Brain pericyte (primary cell): ENCODE measurements around the gene KIF7.
"Not testable (repeated sequence)": the region's sequence is repeated elsewhere in the genome, so short reads cannot be mapped to it uniquely, and the experiment has no call there.

Experiments
- DNase-seq: peaks from one replicate; pipeline ENCODE4 v3.0.0-alpha.2; 2012; ENCODE audit warnings: low read depth, low spot score

The KIF7 gene, protein sequence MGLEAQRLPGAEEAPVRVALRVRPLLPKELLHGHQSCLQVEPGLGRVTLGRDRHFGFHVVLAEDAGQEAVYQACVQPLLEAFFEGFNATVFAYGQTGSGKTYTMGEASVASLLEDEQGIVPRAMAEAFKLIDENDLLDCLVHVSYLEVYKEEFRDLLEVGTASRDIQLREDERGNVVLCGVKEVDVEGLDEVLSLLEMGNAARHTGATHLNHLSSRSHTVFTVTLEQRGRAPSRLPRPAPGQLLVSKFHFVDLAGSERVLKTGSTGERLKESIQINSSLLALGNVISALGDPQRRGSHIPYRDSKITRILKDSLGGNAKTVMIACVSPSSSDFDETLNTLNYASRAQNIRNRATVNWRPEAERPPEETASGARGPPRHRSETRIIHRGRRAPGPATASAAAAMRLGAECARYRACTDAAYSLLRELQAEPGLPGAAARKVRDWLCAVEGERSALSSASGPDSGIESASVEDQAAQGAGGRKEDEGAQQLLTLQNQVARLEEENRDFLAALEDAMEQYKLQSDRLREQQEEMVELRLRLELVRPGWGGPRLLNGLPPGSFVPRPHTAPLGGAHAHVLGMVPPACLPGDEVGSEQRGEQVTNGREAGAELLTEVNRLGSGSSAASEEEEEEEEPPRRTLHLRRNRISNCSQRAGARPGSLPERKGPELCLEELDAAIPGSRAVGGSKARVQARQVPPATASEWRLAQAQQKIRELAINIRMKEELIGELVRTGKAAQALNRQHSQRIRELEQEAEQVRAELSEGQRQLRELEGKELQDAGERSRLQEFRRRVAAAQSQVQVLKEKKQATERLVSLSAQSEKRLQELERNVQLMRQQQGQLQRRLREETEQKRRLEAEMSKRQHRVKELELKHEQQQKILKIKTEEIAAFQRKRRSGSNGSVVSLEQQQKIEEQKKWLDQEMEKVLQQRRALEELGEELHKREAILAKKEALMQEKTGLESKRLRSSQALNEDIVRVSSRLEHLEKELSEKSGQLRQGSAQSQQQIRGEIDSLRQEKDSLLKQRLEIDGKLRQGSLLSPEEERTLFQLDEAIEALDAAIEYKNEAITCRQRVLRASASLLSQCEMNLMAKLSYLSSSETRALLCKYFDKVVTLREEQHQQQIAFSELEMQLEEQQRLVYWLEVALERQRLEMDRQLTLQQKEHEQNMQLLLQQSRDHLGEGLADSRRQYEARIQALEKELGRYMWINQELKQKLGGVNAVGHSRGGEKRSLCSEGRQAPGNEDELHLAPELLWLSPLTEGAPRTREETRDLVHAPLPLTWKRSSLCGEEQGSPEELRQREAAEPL (N-terminal part only)

DNA sequence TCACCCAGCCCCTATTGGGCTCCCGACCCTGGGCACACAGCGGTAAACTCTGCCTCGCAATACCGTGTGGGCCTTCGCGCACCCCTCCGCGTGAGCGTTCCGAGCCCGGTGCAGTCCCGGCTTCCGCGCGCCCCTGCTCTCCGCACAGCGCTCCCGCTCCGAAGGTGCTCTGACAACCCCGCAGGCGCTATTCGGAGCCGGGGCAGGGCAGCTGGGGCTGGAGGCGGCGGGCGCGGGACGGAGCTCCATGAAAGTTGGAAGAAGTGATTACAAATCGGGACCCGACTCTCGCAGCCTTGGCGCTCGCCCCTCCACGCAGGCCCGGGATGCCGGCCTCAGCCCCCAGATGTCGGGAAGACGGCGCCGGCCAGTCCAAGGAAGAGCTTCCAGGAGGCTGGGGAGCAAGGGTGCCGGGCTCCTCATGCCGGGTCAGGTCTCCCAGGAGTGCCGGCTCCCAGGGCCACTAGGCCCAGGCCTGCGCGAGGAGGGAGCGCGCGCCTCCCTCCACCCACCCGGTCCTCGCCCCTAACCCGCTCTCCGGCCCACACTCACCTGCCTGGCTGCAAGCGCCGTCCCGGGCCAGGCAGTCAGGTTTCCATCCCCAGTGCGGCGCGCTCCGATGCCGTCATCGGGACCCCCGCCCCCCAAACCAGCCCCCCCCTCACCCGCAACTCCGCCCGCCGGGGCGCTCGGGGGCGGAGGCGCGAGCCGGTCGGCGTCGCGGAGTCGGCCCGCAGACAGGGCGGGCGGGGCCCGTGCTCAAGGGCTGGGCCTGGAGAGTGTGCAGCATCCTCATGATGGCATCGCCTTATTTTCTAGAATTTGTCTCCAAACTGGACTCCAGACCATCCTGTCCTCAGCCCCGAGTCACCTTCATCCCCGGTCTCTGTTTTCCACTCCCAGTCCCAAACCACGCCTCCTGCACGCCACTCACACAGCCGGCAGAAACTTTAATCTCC, at the start of gene KIF7:
Gene KIF7 (minus strand): TSS at position 621 of the 959 bp plus-strand sequence. CDS start 2,537 bp downstream, outside the sequence.
- no peak for DNase-seq

DNA sequence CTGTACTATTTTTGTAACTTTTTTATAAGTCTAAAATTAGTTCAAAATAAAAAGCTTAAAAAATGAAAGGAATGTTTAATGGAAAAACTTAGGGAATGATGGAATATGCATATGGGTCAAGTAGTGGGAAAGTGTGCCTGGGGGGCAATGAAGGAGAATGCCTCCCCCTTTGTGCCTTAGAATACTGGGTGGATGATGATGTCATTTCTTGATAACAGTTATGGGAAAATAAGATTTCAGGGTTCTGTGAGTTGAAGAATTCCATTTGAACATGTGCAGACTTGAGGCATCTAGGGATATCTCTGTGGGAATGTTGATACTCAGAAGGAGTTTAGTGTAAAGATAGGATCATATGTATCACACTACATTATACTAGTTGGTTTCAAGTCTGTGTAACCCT, 49.1 kb upstream of the KIF7 start:
- no peak for DNase-seq

DNA sequence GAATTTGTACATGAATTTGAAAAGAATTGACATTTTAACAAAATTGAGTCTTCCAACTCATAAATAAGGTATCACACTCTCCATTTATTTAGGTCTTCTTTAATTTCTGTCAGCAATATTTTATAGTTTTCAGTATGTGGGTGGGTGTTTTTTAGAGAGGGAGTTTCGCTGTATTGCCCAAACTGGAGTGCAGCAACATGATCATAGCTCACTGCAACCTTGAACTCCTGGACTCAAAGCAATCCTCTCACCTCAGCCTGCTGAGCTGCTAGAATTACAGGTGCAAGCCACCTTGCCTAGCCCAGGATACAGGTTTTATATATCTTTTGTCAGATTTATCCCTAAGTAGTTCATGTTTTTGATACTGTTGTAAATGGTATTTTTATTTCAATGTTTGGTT, 39.9 kb upstream of the KIF7 start:
- no peak for DNase-seq

DNA sequence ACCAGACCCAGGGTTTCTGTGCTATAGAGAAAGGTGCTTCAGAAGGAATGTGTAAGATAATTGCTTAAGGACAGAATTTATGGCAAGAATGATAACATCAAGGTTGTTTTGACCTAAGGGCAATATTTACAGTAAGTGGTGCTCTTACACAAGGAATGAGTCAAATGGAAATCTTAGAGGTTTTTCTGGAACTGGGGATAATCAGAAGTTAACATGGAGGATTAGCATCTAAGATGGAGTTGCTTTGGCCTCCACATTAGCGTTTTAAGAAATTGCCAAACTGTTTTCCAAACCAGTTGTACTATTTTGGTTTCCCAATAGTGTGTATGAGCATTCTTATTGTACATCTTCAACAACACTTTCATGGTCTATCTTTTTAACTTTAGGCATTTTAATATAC, 38.4 kb upstream of the KIF7 start:
- no peak for DNase-seq

DNA sequence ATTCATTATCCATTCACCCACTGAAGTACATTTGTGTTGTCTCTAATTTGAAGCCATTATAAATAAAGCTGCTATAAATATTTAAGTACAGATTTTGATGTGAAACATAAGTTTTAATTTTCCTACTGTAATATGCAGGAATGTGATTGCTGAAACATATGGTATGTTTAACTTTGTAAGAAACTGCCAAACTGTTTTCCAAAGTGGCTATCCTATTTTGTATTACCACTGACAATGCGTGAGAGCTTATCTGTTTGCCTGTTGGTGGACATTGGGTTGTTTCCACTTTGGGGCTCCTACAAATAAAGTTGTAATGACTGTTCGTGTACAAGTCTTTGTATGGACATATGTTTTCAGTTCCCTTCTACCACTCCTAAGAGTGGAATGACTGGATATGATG, 37.8 kb upstream of the KIF7 start:
- no peak for DNase-seq

DNA sequence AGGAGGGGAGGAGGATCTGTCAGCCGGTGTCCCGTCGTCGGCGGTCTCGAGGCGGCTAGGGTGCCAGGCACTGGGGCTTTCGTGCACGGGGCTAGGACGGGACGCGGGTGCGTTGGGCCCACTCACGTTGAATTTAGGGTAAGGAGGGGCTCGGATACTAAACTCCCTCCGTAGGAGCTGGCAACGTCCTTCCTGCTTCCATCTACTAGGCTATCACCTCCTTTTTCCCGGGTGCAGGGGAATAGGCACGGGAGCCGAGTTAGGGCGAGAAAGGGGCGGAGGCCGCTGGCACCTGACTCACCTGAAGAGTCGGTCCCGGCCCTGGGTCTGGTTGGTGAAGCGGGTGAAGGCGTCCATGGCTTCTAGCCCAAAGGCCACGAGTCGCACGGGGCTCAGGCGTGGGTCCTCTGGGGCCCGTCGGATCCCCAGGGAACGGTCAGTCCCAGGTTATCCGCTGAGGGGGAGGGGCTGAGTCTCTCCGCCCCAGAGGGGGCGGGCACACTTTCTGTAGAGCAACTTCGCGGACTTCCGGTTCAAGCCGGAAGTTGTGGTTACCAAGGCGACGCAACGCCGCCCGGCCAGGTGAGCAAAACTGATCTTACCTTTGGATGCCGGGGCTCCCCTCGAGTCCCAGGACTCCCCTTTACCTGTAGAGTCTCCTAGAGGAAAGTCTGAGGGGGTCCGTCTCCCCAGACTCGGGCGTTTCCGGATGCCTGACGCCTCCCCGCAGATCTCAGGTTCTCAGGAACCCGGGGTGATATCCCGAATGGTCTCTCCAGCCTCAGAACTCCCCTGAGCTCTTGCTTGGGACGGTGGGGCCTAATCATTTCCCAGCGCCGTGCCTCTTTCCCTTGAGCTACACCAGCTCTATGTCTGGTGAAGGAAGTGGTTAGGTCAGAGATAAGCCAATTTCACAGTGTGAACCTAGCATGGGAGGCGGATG, 35.3 kb upstream of the KIF7 start, which contains the start of the genes PEX11A and WDR93:
Gene PEX11A (minus strand): TSS at position 479 of the 943 bp plus-strand sequence. CDS start 122 bp downstream, at position 357.
Gene WDR93 (plus strand): TSS at position 536 of the 943 bp plus-strand sequence. CDS start 10,936 bp downstream, outside the sequence.
- no peak for DNase-seq

DNA sequence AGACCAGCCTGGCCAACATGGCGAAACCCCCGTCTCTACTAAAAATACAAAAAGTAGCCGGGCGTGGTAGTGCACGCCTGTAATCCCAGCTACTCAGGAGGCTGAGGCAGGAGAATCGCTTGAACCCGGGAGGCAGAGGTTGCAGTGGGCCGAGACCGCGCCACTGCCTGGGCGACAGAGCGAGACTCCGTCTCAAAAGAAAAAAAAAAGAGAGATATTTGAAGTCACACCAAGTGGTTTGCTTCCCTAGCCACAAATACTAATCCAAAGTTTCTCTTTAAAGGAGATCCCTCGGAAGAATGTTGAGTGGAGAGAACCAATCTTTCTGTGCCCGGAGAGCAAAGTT, 34.6 kb upstream of the KIF7 start:
- DNase-seq, result not testable (repeated sequence)

DNA sequence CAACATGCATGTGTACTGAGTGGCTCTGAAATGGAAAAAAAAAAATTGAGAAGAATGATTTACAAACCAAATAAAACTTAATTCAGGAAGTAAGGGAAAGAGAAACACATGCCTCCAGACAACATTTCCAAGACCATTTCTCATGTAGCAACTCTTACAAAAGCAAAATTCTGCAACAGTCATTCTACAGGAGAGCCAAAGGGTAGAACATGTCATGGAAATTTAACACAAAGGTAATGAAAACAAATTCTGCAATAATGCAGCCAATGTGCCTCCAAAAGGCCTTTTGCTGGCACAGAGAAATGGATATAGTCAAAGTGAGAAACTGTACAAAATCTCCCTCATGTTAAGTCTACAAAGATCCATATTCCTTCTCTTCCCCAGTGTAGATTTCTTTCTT, 31.3 kb upstream of the KIF7 start:
- no peak for DNase-seq

DNA sequence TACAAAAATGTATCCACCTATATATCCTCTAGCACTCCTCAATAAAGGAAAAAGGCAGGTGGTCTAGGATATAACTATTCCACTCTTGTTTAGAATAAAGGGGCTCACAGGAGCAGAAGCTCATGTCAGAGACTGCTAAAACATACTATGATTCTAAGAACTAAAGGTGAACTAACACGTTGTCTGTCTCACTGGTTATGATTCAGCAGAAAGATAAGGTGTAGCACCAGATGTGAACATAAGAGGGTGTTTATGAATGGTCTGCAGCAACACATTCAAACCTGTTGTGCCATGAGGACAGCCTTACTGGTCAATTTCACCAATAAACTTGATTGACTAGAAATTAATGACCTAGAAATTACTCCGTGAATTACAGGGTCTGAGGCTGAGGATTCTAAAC, 30.7 kb upstream of the KIF7 start:
- no peak for DNase-seq

DNA sequence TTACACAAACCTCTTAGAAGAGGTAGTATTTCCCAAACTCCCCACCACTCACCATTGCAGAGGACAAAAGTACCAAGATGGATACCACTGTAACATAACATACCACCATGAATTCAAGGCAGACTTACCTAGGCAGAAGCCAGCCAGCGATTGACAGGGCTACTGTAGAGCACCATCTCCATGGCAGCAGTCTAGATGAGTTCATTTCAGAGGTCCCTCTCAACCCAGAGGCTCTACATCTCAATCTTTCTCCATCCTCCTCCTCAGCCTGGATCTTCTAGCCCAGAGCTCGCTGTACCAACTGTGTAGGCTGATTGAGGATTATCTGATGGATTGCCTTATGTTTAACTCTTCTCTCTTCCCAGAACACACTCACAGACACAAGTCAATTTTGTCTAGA, 25.9 kb upstream of the KIF7 start:
- DNase-seq, result no peak

DNA sequence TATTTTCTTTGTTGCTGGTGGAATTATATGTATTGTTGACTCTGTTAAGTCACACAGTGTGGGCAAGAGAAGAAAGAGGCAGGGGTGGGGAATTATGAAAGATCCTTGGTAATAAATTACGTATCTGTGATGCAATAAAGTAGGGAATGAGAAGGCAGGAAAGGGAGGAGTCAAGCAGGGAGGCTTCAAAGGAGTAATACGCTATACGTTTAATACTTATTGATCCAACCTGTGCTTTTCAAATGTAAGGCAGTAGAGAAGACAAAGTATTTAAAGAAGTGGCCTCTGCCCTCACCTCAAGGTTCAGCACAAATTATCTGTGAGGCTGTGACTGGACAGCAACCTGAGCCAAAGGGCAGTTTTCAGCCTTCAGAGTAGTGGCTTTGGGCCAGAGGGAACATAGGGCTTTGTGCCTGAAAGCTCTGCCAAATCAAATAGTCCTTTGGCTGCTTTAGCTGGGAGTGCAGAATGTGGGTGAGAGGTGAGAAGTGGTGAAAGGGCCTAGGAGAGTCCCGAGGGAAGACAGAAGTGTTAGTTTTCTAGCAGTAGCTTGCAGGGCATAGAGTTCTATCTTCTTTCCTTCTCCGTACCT, 25.1 kb upstream of the KIF7 start:
- peak; percentile 41 for DNase-seq

DNA sequence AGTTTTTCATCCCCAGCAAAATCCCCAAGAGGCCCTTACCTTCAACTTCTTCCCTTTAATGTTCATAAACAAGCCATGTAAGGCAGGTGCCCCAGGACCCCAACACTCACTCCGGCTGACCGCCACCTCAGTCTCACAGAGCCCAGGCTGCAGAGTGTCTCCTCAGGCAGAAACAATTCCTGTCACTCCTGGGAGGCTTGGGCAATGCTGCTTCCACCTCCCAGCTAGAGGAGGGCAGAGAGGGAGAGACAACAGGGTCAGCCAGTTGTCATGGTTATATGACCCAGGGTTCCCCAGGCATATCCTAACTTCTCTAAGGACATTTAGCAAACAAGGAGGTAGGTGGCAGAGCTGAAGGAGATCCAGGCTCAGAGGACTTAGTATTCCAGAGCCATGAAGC, 23.9 kb upstream of the KIF7 start, which contains the start of gene PLIN1:
Gene PLIN1 (minus strand): TSS at position 156 of the 400 bp plus-strand sequence. CDS start 1,878 bp downstream, outside the sequence.
- DNase-seq, result no peak

DNA sequence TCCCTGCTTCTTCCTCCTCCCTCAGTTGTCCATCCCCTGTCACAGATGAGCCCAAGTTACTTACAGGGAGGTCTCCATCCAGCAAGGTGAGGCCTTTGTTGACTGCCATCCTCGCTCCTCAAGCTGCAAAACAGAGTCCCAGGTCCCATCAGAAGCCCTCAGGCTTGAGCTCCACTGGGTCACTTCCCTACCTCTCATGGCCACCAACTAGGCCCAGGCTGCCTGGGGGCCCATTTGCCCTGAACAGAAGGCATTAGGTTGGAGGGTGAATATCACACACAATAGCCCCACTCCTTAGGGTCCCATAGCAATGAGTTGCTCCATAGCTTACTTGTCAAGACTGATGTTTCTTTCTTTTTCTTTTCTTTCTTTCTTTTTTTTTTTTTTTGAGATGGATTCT, 22.1 kb upstream of the KIF7 start:
- no peak for DNase-seq

DNA sequence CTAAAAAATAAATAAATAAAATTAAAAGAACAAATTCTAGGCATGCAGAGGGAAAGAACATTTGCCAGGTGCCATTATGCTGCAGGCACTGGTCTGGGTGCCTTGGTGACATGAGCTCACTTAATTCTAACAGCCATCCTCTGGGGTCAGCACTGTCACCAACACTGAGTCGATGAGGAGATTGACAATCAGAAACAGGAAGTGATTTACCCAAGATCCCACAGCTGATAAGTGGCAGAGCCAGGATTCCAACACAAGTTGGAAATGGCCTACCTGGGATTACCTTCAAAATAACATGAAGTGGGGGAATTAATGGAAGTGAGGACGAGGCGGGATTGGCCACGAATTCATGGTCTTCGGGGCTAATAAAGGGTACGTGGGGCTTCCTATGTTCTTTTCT, 20.3 kb upstream of the KIF7 start:
- no peak for DNase-seq

DNA sequence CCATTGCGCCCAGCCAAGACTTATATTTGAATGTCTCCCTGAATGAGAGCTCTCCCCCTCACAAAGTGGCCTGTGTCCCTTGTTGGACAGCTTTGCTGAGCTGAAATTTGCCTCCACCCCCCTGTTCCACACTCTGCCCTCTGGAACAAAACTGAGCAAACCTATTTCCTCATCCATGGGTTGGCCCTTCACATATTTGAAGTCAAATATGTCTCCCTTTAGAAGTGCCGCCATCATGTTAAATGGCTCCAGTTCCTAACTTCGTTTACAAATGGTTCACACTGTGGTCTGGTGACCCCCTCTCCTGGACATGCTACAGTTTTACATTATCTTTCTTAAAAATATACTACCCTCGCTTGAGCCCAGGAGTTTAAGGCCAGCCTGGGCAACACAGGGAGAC, 19.3 kb upstream of the KIF7 start:
- no peak for DNase-seq

DNA sequence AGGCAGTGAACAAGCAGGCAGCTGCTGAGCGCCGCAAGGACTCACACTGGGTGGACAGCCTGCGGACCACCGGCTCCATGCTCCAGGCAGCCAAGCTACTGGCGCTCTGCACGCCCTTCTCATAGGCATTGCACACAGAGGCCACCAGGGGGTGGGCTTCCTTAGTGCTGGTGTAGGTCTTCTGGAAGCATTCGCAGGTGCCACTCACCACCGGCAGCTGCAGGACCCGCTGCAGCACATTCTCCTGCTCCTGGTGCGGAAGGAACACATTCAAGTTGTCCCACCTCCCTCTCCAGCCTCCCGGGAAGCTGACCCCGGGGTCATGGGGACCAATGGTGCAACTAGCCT, 17.9 kb upstream of the KIF7 start:
- no peak for DNase-seq

DNA sequence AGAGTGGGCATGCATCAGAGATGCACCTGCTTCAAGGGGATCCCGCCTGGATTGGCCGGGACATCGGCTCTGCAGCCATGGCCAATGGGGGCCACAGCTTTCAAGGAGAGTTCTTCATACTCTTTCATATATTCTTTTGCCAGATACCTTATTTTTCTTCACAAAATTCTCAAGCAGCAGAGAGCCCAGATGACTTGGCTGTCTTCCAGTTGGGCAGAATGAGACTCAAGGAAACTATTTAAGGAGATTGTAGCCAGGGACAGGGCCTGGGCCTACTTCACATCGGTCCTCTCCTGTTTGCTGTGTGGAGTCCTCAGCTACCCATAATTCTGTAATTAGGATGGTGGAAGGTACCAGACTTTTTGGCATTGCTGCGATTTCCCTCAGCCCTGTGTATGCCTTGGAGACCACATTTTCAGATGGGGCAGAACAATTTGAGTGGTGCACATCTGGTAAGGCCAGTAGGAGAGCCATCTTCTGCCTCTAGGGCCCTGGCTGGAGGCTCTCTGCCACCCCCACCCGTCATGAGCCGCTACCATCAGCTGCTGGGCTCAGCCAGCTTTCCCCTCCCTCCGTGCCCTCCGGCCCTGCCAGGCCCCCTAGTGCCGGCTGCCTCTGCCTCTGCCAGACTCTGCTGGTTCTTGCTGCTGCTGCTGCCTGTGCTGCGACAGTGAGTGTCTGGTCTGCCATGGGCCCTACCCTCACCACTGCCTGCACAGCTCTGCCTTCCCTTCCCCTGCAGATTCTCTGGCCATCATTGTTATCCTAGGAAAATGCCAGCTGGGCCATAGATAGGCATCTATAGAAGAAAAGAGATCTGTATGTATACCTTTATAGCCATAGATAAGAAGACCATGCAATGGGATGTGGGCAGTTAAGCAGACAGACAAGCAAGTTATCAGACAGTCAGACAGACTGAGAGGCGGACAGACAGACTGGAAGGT, 17.2 kb upstream of the KIF7 start:
- no peak for DNase-seq

DNA sequence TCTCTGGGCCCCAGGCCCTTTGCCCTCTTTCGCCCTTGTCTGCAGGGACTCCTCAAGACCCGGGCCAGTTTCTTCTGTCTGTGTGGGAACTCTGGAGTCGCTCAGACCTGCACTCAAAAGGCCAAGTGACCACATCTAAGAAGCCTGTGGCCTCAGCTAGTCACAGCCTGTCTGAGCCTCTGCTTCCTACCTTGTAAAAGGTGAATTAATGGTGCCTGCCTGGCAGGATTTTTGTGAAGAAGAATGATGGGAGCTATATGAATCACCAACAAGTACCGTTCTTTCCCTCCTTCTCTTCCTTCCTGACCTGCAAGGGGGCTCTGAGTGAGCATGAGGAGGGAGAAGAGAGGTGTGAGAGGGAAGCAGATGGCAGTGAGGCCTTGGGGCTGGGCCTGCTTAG, 16.4 kb upstream of the KIF7 start:
- DNase-seq, result no peak
